CD14-positive monocyte (primary cell): ENCODE measurements around the gene PNPLA7. TPM values are rescaled to one million over a fixed set of nuclear protein-coding genes. Genes with fewer than 3 reads are reported as not detected.
"Not testable (repeated sequence)": the region's sequence is repeated elsewhere in the genome, so short reads cannot be mapped to it uniquely, and the experiment has no call there.

ENCODE experiments used
- DNase-seq, 3 donors: peaks; one replicate each; pipeline ENCODE4 v3.0.0-alpha.2; 2011 to 2022
- H2AFZ ChIP-seq: 2 replicates; pipeline ENCODE4 v1.6.0; 2012; ENCODE audit warnings: mild to moderate bottlenecking, low read depth, low read length, inconsistent platforms; ENCODE audit not compliant: insufficient read depth, poor library complexity, severe bottlenecking
- H3K27ac ChIP-seq, 2 donors: 1 replicate in 1 of 2; 2 replicates in 1 of 2; pipeline ENCODE4 v1.5.1; 2012 to 2013; ENCODE audit warnings: low read length in 2 of 2, control low read depth in 1 of 2, inconsistent platforms in 1 of 2, low read depth in 1 of 2, mild to moderate bottlenecking in 1 of 2
- H3K27me3 ChIP-seq, 2 donors: one replicate each; pipeline versions ENCODE4 v1.6.0 to v1.6.1; 2011 to 2013; ENCODE audit warnings: low read length in 2 of 2; ENCODE audit not compliant: control insufficient read depth in 2 of 2, insufficient read depth in 2 of 2
- H3K36me3 ChIP-seq, 2 donors: replicated peaks in 1 of 2; 1 replicate in 1 of 2; 2 replicates in 1 of 2; pipeline versions ENCODE4 v1.5.1 to v1.6.1; 2012 to 2013; ENCODE audit warnings: low read length in 2 of 2, control low read depth in 1 of 2, inconsistent platforms in 1 of 2, mild to moderate bottlenecking in 1 of 2; ENCODE audit not compliant: insufficient read depth in 2 of 2, control insufficient read depth in 1 of 2
- H3K4me1 ChIP-seq, 2 donors: 1 replicate in 1 of 2; 2 replicates in 1 of 2; pipeline versions ENCODE4 v1.5.1 to v1.6.1; 2012 to 2013; ENCODE audit warnings: low read length in 2 of 2, control low read depth in 1 of 2, inconsistent platforms in 1 of 2, mild to moderate bottlenecking in 1 of 2, moderate library complexity in 1 of 2; ENCODE audit not compliant: insufficient read depth in 2 of 2, control insufficient read depth in 1 of 2
- H3K4me2 ChIP-seq: replicated peaks from 2 replicates; pipeline ENCODE3; 2012; ENCODE audit warnings: low read length, moderate library complexity, mild to moderate bottlenecking; ENCODE audit not compliant: poor library complexity, severe bottlenecking; ENCODE audit errors: extremely low read depth
- H3K4me3 ChIP-seq, 3 experiments: fragments of 200-600 bp in 1 of 3; sonication (generic) in 1 of 3; replicated peaks in 1 of 3; 1 replicate in 2 of 3; 2 replicates in 1 of 3; pipeline ENCODE4 v1.5.1; 2011 to 2013; ENCODE audit warnings: low read length in 3 of 3, mild to moderate bottlenecking in 3 of 3, control low read depth in 2 of 3, low read depth in 2 of 3, inconsistent platforms in 1 of 3, moderate library complexity in 1 of 3
- H3K79me2 ChIP-seq: 2 replicates; pipeline ENCODE4 v1.6.0; 2012; ENCODE audit warnings: mild to moderate bottlenecking, control low read depth, inconsistent platforms, low read length, moderate library complexity; ENCODE audit not compliant: insufficient read depth
- H3K9ac ChIP-seq: 2 replicates; pipeline ENCODE4 v1.6.0; 2017; ENCODE audit warnings: low read length, mild to moderate bottlenecking; ENCODE audit not compliant: insufficient read depth, poor library complexity, severe bottlenecking
- H3K9me3 ChIP-seq, 2 donors: replicated peaks in 1 of 2; 1 replicate in 1 of 2; 2 replicates in 1 of 2; pipeline versions ENCODE4 v1.5.1 to v1.6.1; 2012 to 2013; ENCODE audit warnings: low read length in 2 of 2, control low read depth in 1 of 2; ENCODE audit not compliant: control insufficient read depth in 1 of 2, insufficient read depth in 1 of 2
- H4K20me1 ChIP-seq: 2 replicates; pipeline ENCODE4 v1.6.0; 2012; ENCODE audit warnings: mild to moderate bottlenecking, low read length, control low read depth, moderate library complexity; ENCODE audit not compliant: insufficient read depth
- H3K27ac Mint-ChIP-seq, 7 donors: one replicate each; pipeline ENCODE4 v1.8.0; 2020; ENCODE audit warnings: mild to moderate bottlenecking in 7 of 7, mixed read lengths in 7 of 7, moderate library complexity in 6 of 7, inconsistent platforms in 2 of 7
- H3K27me3 Mint-ChIP-seq, 3 donors: one replicate each; pipeline ENCODE4 v1.8.0; 2021 to 2022; ENCODE audit warnings: low read depth in 3 of 3, mild to moderate bottlenecking in 3 of 3, mixed read lengths in 3 of 3, moderate library complexity in 3 of 3, inconsistent platforms in 1 of 3
- H3K36me3 Mint-ChIP-seq, 2 donors: one replicate each; pipeline ENCODE4 v1.8.0; 2020; ENCODE audit warnings: mixed read lengths in 2 of 2, inconsistent platforms in 1 of 2, mild to moderate bottlenecking in 1 of 2
- H3K4me1 Mint-ChIP-seq: one replicate; pipeline ENCODE4 v1.8.0; 2020; ENCODE audit warnings: mild to moderate bottlenecking, mixed read lengths
- H3K4me3 Mint-ChIP-seq, 2 donors: one replicate each; pipeline ENCODE4 v1.8.0; 2020; ENCODE audit warnings: mild to moderate bottlenecking in 2 of 2, mixed read lengths in 2 of 2, moderate library complexity in 1 of 2
- H3K9me3 Mint-ChIP-seq, 7 donors: one replicate each; pipeline ENCODE4 v1.8.0; 2020 to 2022; ENCODE audit warnings: mixed read lengths in 7 of 7, mild to moderate bottlenecking in 6 of 7, moderate library complexity in 6 of 7, inconsistent platforms in 2 of 7
- WGBS: methylation state at CpG from one replicate; pipeline ENCODE4 v1.1.5; 2013; ENCODE audit warnings: missing lambda C conversion rate; ENCODE audit not compliant: insufficient coverage; 5-methylcytosine and 5-hydroxymethylcytosine counted together
- intact Hi-C, 2 donors: fragments of 100-400 bp; cut with micrococcal nuclease; formaldehyde crosslinking; loops; one replicate each; pipeline versions ENCODE4 v1.15.0 to v1.15.1; 2023
- polyA plus RNA-seq, 3 donors: library from polyadenylated mRNA; depleted of rRNA in 1 of 3; unstranded in 2 of 3; stranded (reverse) in 1 of 3; fragments of 300-500 nt in 2 of 3; fragments of >200 nt in 1 of 3; fragmentation: Illumina TruSeq in 2 of 3; gene quantifications; 1 replicate in 2 of 3; 2 replicates in 1 of 3; pipeline ENCODE4 v1.2.3, GENCODE V29; 2012 to 2021
- TF ChIP-seq, protein P1 (sequence below): fragments of 200-600 bp; IDR thresholded peaks from one replicate; pipeline ENCODE4 v1.8.0; 2022; ENCODE audit warnings: antibody characterized with exemption, mild to moderate bottlenecking

The PNPLA7 gene
- polyA plus RNA-seq, 3 donors: 0.10 to 1.1 (median 0.14) TPM

DNA sequence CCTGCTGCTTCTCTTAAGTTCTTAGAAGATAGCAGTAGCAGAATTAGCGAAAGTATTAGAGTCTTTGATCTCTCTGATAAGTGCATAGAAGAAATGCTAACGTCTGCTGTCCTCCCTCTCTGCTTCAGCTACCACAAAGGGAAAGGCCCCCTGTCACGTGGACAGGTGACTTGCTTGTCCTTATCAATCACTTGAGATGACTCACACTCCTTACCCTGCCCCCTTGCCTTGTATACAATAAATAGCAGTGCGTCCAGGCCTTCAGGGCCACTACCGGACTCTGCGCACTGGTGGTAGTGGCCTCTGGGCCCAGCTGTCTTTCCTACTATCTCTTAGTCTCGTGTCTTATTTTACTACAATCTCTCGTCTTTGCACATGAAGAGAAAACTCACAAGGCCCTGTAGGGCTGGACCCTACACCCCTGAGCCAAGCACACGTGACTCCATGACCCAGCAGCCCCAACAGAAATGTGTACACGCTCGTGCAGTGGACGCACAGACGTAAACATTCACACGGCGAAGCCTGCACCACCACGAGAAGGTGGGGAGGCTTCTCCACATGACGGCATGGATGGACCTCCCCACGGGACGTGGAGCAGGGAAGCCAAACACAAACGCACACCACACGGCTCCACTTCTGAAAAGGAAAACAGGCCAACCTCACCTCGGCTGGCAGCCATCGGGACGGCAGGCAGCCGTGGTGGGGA, 38.3 kb downstream of the PNPLA7 start:
- H3K4me2 ChIP-seq: no peak overlapping the region
- H3K36me3 ChIP-seq: no peaks in the 10 kb centered on the region
- no peaks in the 10 kb centered on the region for H4K20me1 ChIP-seq
- no peaks in the 10 kb centered on the region for H3K27me3 ChIP-seq
- no peak for DNase-seq
- intact Hi-C loops: no loop called here
- Mint-ChIP-seq H3K9me3 (peaks cover 0 to 10% (median 0%) of the 10 kb centered on the region in 7 donors), H3K36me3 (no peaks in the 10 kb centered on the region), H3K27ac (no peak overlapping the region), H3K27me3 (peaks cover 0 to 7% (median 2%) of the 10 kb centered on the region in 3 donors), H3K4me3 (no peak overlapping the region), H3K4me1 (no peaks in the 10 kb centered on the region)
- no peaks in the 10 kb centered on the region for H3K9me3 ChIP-seq
- no peak overlapping the region for H3K9ac ChIP-seq
- TF ChIP-seq, protein P1, sequence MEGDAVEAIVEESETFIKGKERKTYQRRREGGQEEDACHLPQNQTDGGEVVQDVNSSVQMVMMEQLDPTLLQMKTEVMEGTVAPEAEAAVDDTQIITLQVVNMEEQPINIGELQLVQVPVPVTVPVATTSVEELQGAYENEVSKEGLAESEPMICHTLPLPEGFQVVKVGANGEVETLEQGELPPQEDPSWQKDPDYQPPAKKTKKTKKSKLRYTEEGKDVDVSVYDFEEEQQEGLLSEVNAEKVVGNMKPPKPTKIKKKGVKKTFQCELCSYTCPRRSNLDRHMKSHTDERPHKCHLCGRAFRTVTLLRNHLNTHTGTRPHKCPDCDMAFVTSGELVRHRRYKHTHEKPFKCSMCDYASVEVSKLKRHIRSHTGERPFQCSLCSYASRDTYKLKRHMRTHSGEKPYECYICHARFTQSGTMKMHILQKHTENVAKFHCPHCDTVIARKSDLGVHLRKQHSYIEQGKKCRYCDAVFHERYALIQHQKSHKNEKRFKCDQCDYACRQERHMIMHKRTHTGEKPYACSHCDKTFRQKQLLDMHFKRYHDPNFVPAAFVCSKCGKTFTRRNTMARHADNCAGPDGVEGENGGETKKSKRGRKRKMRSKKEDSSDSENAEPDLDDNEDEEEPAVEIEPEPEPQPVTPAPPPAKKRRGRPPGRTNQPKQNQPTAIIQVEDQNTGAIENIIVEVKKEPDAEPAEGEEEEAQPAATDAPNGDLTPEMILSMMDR: no peak
- no peak overlapping the region for H3K27ac ChIP-seq
- H3K79me2 ChIP-seq: no peaks in the 10 kb centered on the region
- H3K4me1 ChIP-seq: no peaks in the 10 kb centered on the region
- H3K4me3 ChIP-seq: no peak overlapping the region
- 95% methylated on average over 19 of the region's 25 CpGs for WGBS
- H2AFZ ChIP-seq: no peak overlapping the region

DNA sequence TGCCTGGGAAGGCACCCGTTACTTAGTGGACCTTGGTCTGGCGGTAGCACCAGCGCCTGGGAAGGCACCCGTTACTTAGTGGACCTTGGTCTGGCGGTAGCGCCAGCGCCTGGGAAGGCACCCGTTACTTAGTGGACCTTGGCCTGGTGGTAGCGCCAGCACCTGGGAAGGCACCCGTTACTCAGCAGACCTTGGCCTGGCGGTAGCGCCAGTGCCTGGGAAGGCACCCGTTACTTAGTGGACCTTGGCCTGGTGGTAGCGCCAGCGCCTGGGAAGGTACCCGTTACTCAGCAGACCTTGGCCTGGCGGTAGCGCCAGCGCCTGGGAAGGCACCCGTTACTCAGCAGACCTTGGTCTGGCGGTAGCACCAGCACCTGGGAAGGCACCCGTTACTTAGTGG, 39.1 kb downstream of the PNPLA7 start:
- DNase-seq, H3K9ac ChIP-seq, intact Hi-C loops: not testable (repeated sequence)

More for the DNA sequence above, 39.1 kb downstream of the PNPLA7 start:
- not testable (repeated sequence) for H3K27ac ChIP-seq, H3K4me3 ChIP-seq, H2AFZ ChIP-seq, H3K27me3 Mint-ChIP-seq, H3K36me3 ChIP-seq, H3K4me1 Mint-ChIP-seq, H3K27ac Mint-ChIP-seq, H3K4me2 ChIP-seq, H3K36me3 Mint-ChIP-seq, H3K9me3 ChIP-seq, H4K20me1 ChIP-seq, H3K79me2 ChIP-seq, H3K4me1 ChIP-seq, H3K4me3 Mint-ChIP-seq, H3K27me3 ChIP-seq
- 99% methylated on average over 19 of the region's 22 CpGs for WGBS
- H3K9me3 Mint-ChIP-seq: peaks cover 0 to 16% (median 3%) of the 10 kb centered on the region in 7 donors
